ENCODE data around the gene CD28. TPM values are rescaled to one million over a fixed set of nuclear protein-coding genes. Genes with fewer than 3 reads are reported as not detected.

The CD28 gene
- total RNA-seq, 2 donors from 2014 or later: 0.05 to 0.51 TPM

GRCh38 chr2:203758841-203759689 lies 52.6 kb downstream of the CD28 start:
- Histone ChIP-seq H3K27ac (no peak overlapping the region), H3K4me3 (no peak overlapping the region), H3K4me1 (replicated peaks) (no peaks in the 10 kb centered on the region), H3K27me3 (replicated peaks; ENCODE audit: insufficient read depth) (no peaks in the 10 kb centered on the region), H3K36me3 (no peaks in the 10 kb centered on the region), H3K9me3 (no peaks in the 10 kb centered on the region)
- WGBS: 54% methylated on average over 4 of the region's 4 CpGs
- no peak for DNase-seq (ENCODE audit: low spot score)
- TF ChIP-seq CTCF (IDR thresholded peaks at IDR 0.05) (no peak), POLR2AphosphoS5 (IDR thresholded peaks at IDR 0.05) (no peak), POLR2A (IDR thresholded peaks at IDR 0.05) (no peak)
- intact Hi-C loops (cut with DNase I): no loop called here

- Histone ChIP-seq H3K36me3 (no peaks in the 10 kb centered on the region), H3K27ac (no peak overlapping the region), H3K4me1 (replicated peaks) (no peaks in the 10 kb centered on the region), H3K9me3 (no peaks in the 10 kb centered on the region), H3K4me3 (no peak overlapping the region), H3K27me3 (replicated peaks; ENCODE audit: insufficient read depth) (no peaks in the 10 kb centered on the region)
- intact Hi-C loops (cut with DNase I): no loop called here
- TF ChIP-seq POLR2AphosphoS5 (IDR thresholded peaks at IDR 0.05): no peak
- no peak for TF ChIP-seq POLR2A (IDR thresholded peaks at IDR 0.05)
- TF ChIP-seq CTCF (IDR thresholded peaks at IDR 0.05): no peak
- DNase-seq (ENCODE audit: low spot score): no peak
- 98% methylated on average over 4 of the region's 4 CpGs for WGBS
Observed at GRCh38 chr2:203759690-203760365, 53.4 kb downstream of the CD28 start.

- Histone ChIP-seq H3K36me3 (no peaks in the 10 kb centered on the region), H3K27ac (no peak overlapping the region), H3K9me3 (no peaks in the 10 kb centered on the region), H3K4me3 (no peak overlapping the region), H3K27me3 (replicated peaks; ENCODE audit: insufficient read depth) (no peaks in the 10 kb centered on the region), H3K4me1 (replicated peaks) (no peaks in the 10 kb centered on the region)
- no peak for TF ChIP-seq POLR2A (IDR thresholded peaks at IDR 0.05)
- no peak for TF ChIP-seq CTCF (IDR thresholded peaks at IDR 0.05)
- TF ChIP-seq POLR2AphosphoS5 (IDR thresholded peaks at IDR 0.05): no peak
- no peak for DNase-seq (ENCODE audit: low spot score)
- 93% methylated on average over 1 of the region's 1 CpG for WGBS
- intact Hi-C loops (cut with DNase I): no loop called here
Observed at GRCh38 chr2:203761121-203761520, 54.7 kb downstream of the CD28 start.

GRCh38 chr2:203763241-203763937 lies 57.0 kb downstream of the CD28 start:
- H3K4me1 ChIP-seq (replicated peaks): no peaks in the 10 kb centered on the region
- no peak overlapping the region for H3K27ac ChIP-seq
- no peak for DNase-seq (ENCODE audit: low spot score)
- no peaks in the 10 kb centered on the region for H3K27me3 ChIP-seq (replicated peaks; ENCODE audit: insufficient read depth)
- WGBS: 80% methylated on average over 1 of the region's 1 CpG
- H3K9me3 ChIP-seq: no peaks in the 10 kb centered on the region
- no peaks in the 10 kb centered on the region for H3K36me3 ChIP-seq
- intact Hi-C loops (cut with DNase I): no loop called here
- no peak overlapping the region for H3K4me3 ChIP-seq
- TF ChIP-seq POLR2A (IDR thresholded peaks at IDR 0.05) (no peak), CTCF (IDR thresholded peaks at IDR 0.05) (no peak), POLR2AphosphoS5 (IDR thresholded peaks at IDR 0.05) (no peak)

Data from prostate gland (tissue), 2 donors.